Neural progenitor cell (in vitro differentiated cells): Measurements from ENCODE around the gene PDGFB. TPM values are rescaled to one million over a fixed set of nuclear protein-coding genes. Genes with fewer than 3 reads are reported as not detected.
A peak's percentile ranks its signal among the peaks of the same experiment; 100 is the strongest.

Source experiments
- DNase-seq: peaks from one replicate; pipeline ENCODE4 v3.0.0-alpha.2; 2016; ENCODE audit warnings: low spot score
- H2AFZ ChIP-seq: fragments of 200-600 bp; sonication (generic); replicated peaks from 2 replicates; pipeline ENCODE4 v1.6.1; 2016; ENCODE audit warnings: antibody characterized with exemption
- H3F3A ChIP-seq: fragments of 200-600 bp; sonication (generic); 2 replicates; pipeline ENCODE4 v1.6.1; 2016; ENCODE audit warnings: antibody characterized with exemption, low read depth
- H3K27ac ChIP-seq: fragments of 200-600 bp; sonication (generic); 2 replicates; pipeline ENCODE4 v1.5.1; 2016; ENCODE audit warnings: mild to moderate bottlenecking
- H3K27me3 ChIP-seq: fragments of 200-600 bp; sonication (generic); 2 replicates; pipeline ENCODE4 v1.6.1; 2016; ENCODE audit warnings: mild to moderate bottlenecking, moderate library complexity
- H3K36me3 ChIP-seq: fragments of 200-600 bp; sonication (generic); 2 replicates; pipeline ENCODE4 v1.5.1; 2016
- H3K4me1 ChIP-seq: fragments of 200-600 bp; sonication (generic); 2 replicates; pipeline ENCODE4 v1.6.1; 2016; ENCODE audit warnings: mixed run types
- H3K4me2 ChIP-seq: fragments of 200-600 bp; sonication (generic); 2 replicates; pipeline ENCODE4 v1.6.1; 2016
- H3K4me3 ChIP-seq: fragments of 200-600 bp; sonication (generic); 2 replicates; pipeline ENCODE4 v1.5.1; 2016
- H3K79me2 ChIP-seq: fragments of 200-600 bp; sonication (generic); 2 replicates; pipeline ENCODE4 v1.6.1; 2016; ENCODE audit warnings: low read depth
- H3K9ac ChIP-seq: fragments of 200-600 bp; sonication (generic); 2 replicates; pipeline ENCODE4 v1.6.1; 2016
- H3K9me3 ChIP-seq: fragments of 200-600 bp; sonication (generic); 2 replicates; pipeline ENCODE4 v1.5.1; 2016; ENCODE audit warnings: low read depth
- H4K20me1 ChIP-seq: fragments of 200-600 bp; sonication (generic); 2 replicates; pipeline ENCODE4 v1.6.1; 2016; ENCODE audit warnings: low read depth
- H3K27ac Mint-ChIP-seq: 3 replicates; pipeline ENCODE4 v1.8.0; 2021; ENCODE audit warnings: mixed read lengths
- H3K27me3 Mint-ChIP-seq: 2 replicates; pipeline ENCODE4 v1.8.0; 2022; ENCODE audit warnings: low read depth, mild to moderate bottlenecking, inconsistent platforms, moderate library complexity, mixed read lengths; ENCODE audit not compliant: insufficient read depth
- H3K36me3 Mint-ChIP-seq: 3 replicates; pipeline ENCODE4 v1.8.0; 2021; ENCODE audit warnings: mixed read lengths
- H3K4me1 Mint-ChIP-seq: 3 replicates; pipeline ENCODE4 v1.8.0; 2021; ENCODE audit warnings: mixed read lengths
- H3K4me3 Mint-ChIP-seq: 3 replicates; pipeline ENCODE4 v1.8.0; 2021; ENCODE audit warnings: mild to moderate bottlenecking, moderate library complexity, mixed read lengths
- H3K9me3 Mint-ChIP-seq: 3 replicates; pipeline ENCODE4 v1.8.0; 2020; ENCODE audit warnings: mixed read lengths
- EZH2 ChIP-seq: fragments of 200-600 bp; sonication (generic); IDR thresholded peaks from 2 replicates; pipeline ENCODE4 v1.6.1; 2017; ENCODE audit warnings: antibody characterized with exemption, mild to moderate bottlenecking, moderate library complexity
- EZH2phosphoT487 ChIP-seq: fragments of 200-600 bp; sonication (generic); IDR thresholded peaks from 2 replicates; pipeline ENCODE4 v1.6.1; 2017; ENCODE audit warnings: antibody characterized with exemption
- total RNA-seq: library from RNA; depleted of rRNA; stranded (reverse); fragments of >200 nt; gene quantifications from 2 replicates; pipeline ENCODE4 v1.2.3, GENCODE V29; 2015; ENCODE audit warnings: low replicate concordance
- TF ChIP-seq, protein P1 (sequence below): fragments of 200-600 bp; sonication (generic); IDR thresholded peaks from 2 replicates; pipeline ENCODE4 v1.5.1; 2017; ENCODE audit warnings: antibody characterized with exemption, mild to moderate bottlenecking

Gene PDGFB
- total RNA-seq, 1 donor from 2014 or later, result 0.15 TPM

DNA sequence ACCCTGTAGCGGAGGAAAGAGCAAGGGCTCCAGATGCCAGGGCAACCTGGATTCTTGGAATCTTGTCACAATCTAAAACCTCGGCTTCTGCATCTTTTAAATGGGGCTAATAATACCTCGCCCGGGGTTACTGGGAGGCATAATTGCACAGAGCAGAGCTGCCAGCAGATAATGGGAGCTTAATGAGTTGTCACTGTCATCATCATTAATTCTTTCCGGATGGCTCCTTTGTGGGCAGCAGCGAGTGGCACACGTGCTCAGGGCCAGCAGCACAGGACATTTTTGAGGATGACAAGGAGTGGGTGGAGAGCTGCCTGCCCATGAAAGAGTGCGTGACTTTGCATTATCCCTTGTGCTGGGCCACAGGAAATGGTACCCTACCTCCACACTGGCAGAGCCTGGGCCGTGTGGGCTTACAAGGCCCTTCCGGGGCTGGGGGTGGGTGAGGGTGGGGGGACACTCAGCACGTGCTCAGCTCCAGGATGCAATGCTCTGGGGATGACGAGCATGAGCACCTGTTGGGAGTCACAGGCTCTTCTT lies 5.7 kb downstream of the PDGFB start:
- no peaks in the 10 kb centered on the region for H3K36me3 Mint-ChIP-seq
- no peak for DNase-seq
- Histone ChIP-seq H3K79me2 (no peaks in the 10 kb centered on the region), H3K4me1 (peaks cover 46% of the 10 kb centered on the region), H3K4me2 (no peak overlapping the region), H3K27me3 (peaks cover 68% of the 10 kb centered on the region), H3F3A (peaks cover 47% of the 10 kb centered on the region), H3K36me3 (no peaks in the 10 kb centered on the region), H3K4me3 (no peak overlapping the region), H3K27ac (no peak overlapping the region), H3K9ac (no peak overlapping the region), H4K20me1 (no peaks in the 10 kb centered on the region), H3K9me3 (no peaks in the 10 kb centered on the region), H2AFZ (no peak overlapping the region)
- H3K4me3 Mint-ChIP-seq, result no peak overlapping the region
- peaks cover 56% of the 10 kb centered on the region for H3K4me1 Mint-ChIP-seq
- H3K27me3 Mint-ChIP-seq, result peaks cover 32% of the 10 kb centered on the region
- H3K9me3 Mint-ChIP-seq, result no peaks in the 10 kb centered on the region
- H3K27ac Mint-ChIP-seq, result no peak overlapping the region
- TF ChIP-seq EZH2phosphoT487 (no peak), EZH2 (no peak)
- TF ChIP-seq, protein P1, sequence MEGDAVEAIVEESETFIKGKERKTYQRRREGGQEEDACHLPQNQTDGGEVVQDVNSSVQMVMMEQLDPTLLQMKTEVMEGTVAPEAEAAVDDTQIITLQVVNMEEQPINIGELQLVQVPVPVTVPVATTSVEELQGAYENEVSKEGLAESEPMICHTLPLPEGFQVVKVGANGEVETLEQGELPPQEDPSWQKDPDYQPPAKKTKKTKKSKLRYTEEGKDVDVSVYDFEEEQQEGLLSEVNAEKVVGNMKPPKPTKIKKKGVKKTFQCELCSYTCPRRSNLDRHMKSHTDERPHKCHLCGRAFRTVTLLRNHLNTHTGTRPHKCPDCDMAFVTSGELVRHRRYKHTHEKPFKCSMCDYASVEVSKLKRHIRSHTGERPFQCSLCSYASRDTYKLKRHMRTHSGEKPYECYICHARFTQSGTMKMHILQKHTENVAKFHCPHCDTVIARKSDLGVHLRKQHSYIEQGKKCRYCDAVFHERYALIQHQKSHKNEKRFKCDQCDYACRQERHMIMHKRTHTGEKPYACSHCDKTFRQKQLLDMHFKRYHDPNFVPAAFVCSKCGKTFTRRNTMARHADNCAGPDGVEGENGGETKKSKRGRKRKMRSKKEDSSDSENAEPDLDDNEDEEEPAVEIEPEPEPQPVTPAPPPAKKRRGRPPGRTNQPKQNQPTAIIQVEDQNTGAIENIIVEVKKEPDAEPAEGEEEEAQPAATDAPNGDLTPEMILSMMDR, result no peak

DNA sequence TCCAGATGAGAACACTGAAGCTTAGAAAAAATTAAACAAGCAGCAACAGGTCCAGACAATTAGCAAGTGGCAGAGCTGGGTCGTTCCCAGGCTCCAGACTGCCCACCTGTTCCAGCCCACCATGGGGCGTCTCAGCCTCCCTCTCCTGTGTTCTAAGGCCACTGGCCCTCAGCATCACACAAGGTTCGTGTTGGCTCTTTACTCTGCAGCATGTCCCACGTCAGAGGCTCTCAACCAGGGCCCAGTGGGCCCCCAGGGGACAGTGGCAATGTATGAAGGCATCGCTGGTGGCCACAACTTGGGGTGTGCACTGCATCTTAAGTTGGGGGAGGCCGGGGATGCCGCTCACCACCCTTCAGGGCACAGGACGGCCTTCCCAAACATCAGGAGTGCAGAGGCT lies 6.2 kb downstream of the PDGFB start:
- Histone ChIP-seq H3K27me3 (peaks cover 65% of the 10 kb centered on the region), H3K4me3 (no peak overlapping the region), H3K36me3 (no peaks in the 10 kb centered on the region), H3F3A (peaks cover 52% of the 10 kb centered on the region), H3K4me2 (no peak overlapping the region), H3K27ac (no peak overlapping the region), H3K9ac (no peak overlapping the region), H4K20me1 (no peaks in the 10 kb centered on the region), H3K9me3 (no peaks in the 10 kb centered on the region), H2AFZ (no peak overlapping the region), H3K79me2 (no peaks in the 10 kb centered on the region), H3K4me1 (peaks cover 49% of the 10 kb centered on the region)
- Mint-ChIP-seq H3K27me3 (peaks cover 30% of the 10 kb centered on the region), H3K27ac (no peak overlapping the region), H3K36me3 (no peaks in the 10 kb centered on the region), H3K9me3 (no peaks in the 10 kb centered on the region), H3K4me1 (peaks cover 60% of the 10 kb centered on the region), H3K4me3 (peak overlapping the region; percentile 8)
- DNase-seq, result no peak
- no peak for TF ChIP-seq EZH2phosphoT487
- TF ChIP-seq EZH2, result no peak
- TF ChIP-seq, protein P1, result no peak

DNA sequence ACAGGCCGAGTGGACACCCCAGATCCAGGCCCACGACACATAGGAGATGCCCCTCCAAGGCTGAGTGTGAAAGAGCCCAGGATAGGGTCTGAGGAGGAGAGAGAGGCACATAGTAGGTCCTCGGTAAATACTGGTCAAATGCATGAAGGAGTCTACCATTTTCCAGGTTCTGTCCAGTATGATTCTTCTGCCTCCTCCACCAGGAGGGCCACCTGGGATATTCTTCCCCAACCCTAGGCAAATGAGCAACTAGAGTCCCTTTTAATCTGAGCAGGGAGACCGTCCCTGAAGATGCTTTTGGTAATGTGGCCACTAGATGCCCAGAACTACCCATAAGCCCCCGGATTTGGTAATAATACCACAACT lies 6.7 kb downstream of the PDGFB start:
- peak overlapping the region; percentile 8 for H3K4me3 Mint-ChIP-seq
- Histone ChIP-seq H3K9me3 (no peaks in the 10 kb centered on the region), H4K20me1 (no peaks in the 10 kb centered on the region), H3K9ac (no peak overlapping the region), H3K79me2 (no peaks in the 10 kb centered on the region), H3K36me3 (no peaks in the 10 kb centered on the region), H3K4me3 (no peak overlapping the region), H3K4me1 (peaks cover 49% of the 10 kb centered on the region), H3K27ac (no peak overlapping the region), H3F3A (peaks cover 54% of the 10 kb centered on the region), H3K27me3 (peaks cover 64% of the 10 kb centered on the region), H2AFZ (no peak overlapping the region), H3K4me2 (no peak overlapping the region)
- peak; percentile 34 for TF ChIP-seq EZH2
- TF ChIP-seq EZH2phosphoT487, result no peak
- H3K27me3 Mint-ChIP-seq, result peaks cover 28% of the 10 kb centered on the region
- H3K27ac Mint-ChIP-seq, result no peak overlapping the region
- DNase-seq, result no peak
- H3K9me3 Mint-ChIP-seq, result no peaks in the 10 kb centered on the region
- peaks cover 64% of the 10 kb centered on the region for H3K4me1 Mint-ChIP-seq
- no peaks in the 10 kb centered on the region for H3K36me3 Mint-ChIP-seq

DNA sequence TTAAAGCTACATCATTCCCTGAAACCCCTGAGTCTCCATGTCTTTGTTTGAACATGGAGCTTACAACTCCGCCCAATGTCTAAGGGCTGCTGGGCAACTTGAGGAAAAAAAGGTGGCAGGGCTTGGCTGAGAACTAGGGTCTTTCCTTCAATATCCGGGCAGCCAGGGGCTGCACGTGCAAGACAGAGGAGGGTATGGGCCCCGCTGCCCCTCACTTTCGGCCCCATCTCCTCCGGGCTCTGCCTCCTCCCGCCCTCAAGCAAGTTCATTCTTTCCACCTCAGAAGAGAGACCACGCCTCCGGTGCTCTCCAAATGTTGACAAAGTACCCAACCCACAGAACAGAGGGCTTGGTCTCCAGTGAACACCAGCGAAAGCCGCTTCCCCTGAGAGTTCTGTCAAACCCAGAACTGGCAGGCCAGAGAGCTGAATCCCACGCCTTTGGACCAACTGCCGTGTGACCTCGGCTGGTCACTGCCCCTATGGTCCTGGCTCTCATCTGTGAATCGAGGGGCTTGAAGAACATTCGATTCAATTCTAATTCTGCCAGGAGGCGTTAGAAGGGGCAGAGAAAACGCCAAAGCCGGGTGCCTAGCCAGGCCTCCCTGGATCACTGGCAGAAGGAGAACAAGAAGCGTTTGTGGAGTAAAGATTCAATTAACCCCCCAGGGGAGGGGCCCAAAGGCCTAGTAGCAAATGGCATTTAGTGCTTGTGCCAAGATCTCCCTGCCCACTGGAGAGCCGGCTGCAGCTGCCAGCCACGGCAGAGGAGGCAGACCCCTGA lies 7.3 kb downstream of the PDGFB start:
- no peak overlapping the region for H3K9ac ChIP-seq
- no peaks in the 10 kb centered on the region for H3K9me3 Mint-ChIP-seq
- H3F3A ChIP-seq, result peaks cover 54% of the 10 kb centered on the region
- H2AFZ ChIP-seq, result no peak overlapping the region
- peaks cover 44% of the 10 kb centered on the region for H3K4me1 ChIP-seq
- TF ChIP-seq, protein P1, result no peak
- TF ChIP-seq EZH2 (no peak), EZH2phosphoT487 (no peak)
- peaks cover 24% of the 10 kb centered on the region for H3K27me3 Mint-ChIP-seq
- no peaks in the 10 kb centered on the region for H3K36me3 ChIP-seq
- no peak overlapping the region for H3K4me3 Mint-ChIP-seq
- peaks cover 64% of the 10 kb centered on the region for H3K27me3 ChIP-seq
- peaks cover 64% of the 10 kb centered on the region for H3K4me1 Mint-ChIP-seq
- H3K79me2 ChIP-seq, result no peaks in the 10 kb centered on the region
- no peaks in the 10 kb centered on the region for H3K36me3 Mint-ChIP-seq
- no peak overlapping the region for H3K4me2 ChIP-seq
- no peak overlapping the region for H3K27ac Mint-ChIP-seq
- no peaks in the 10 kb centered on the region for H4K20me1 ChIP-seq
- H3K4me3 ChIP-seq, result no peak overlapping the region
- H3K9me3 ChIP-seq, result no peaks in the 10 kb centered on the region
- no peak for DNase-seq
- H3K27ac ChIP-seq, result no peak overlapping the region
